ENCODE data around the gene ZIC1.

GRCh38 chr3:147380387-147380951 is 28.7 kb upstream of the ZIC1 start:
- TF ChIP-seq CTCF (IDR thresholded peaks at IDR 0.05), result no peak
- no peak for TF ChIP-seq EP300 (IDR thresholded peaks at IDR 0.05)

Measured in tibial nerve (tissue), 4 donors.